Glutamatergic neuron (in vitro differentiated cells): Measurements from ENCODE around the gene SRA1. TPM values are rescaled to one million over a fixed set of nuclear protein-coding genes. Genes with fewer than 3 reads are reported as not detected.

Source experiments
- DNase-seq: peaks from one replicate; pipeline ENCODE4 v3.0.0; 2022
- H3K27ac Mint-ChIP-seq: one replicate; pipeline ENCODE4 v1.8.0; 2020; ENCODE audit warnings: mild to moderate bottlenecking, mixed read lengths, inconsistent platforms; ENCODE audit not compliant: unreplicated experiment
- H3K27me3 Mint-ChIP-seq: one replicate; pipeline ENCODE4 v1.8.0; 2020; ENCODE audit warnings: mild to moderate bottlenecking, moderate library complexity, mixed read lengths, inconsistent platforms; ENCODE audit not compliant: unreplicated experiment
- H3K36me3 Mint-ChIP-seq: one replicate; pipeline ENCODE4 v1.8.0; 2020; ENCODE audit warnings: mild to moderate bottlenecking, mixed read lengths, inconsistent platforms; ENCODE audit not compliant: unreplicated experiment
- H3K4me1 Mint-ChIP-seq: one replicate; pipeline ENCODE4 v1.8.0; 2020; ENCODE audit warnings: mild to moderate bottlenecking, low read depth, mixed read lengths, inconsistent platforms; ENCODE audit not compliant: unreplicated experiment
- H3K4me3 Mint-ChIP-seq: one replicate; pipeline ENCODE4 v1.8.0; 2020; ENCODE audit warnings: mild to moderate bottlenecking, mixed read lengths, inconsistent platforms; ENCODE audit not compliant: unreplicated experiment
- H3K9me3 Mint-ChIP-seq: one replicate; pipeline ENCODE4 v1.8.0; 2020; ENCODE audit warnings: mild to moderate bottlenecking, moderate library complexity, mixed read lengths, inconsistent platforms; ENCODE audit not compliant: unreplicated experiment
- total RNA-seq: library from RNA; stranded (reverse); fragmentation: NEBNext Ultra II Directional; extraction: Animal tissue kit (Norgen Biotek cat#: 25700); gene quantifications from one replicate; pipeline ENCODE4 v1.2.1, GENCODE V29; 2021; ENCODE audit not compliant: unreplicated experiment
- TF ChIP-seq, protein P1 (sequence below): fragments of 200-600 bp; sonication (generic); IDR thresholded peaks from one replicate; pipeline ENCODE4 v1.5.0; 2021; ENCODE audit not compliant: partially characterized antibody, unreplicated experiment

SRA1 gene
- total RNA-seq, 1 donor from 2014 or later = 45.0 TPM

- Mint-ChIP-seq H3K27ac (no peak overlapping the region), H3K4me1 (peaks cover 17% of the 10 kb centered on the region)
These were observed 2.8 kb downstream of the SRA1 start for GRCh38 chr5:140554454-140554853.

GRCh38 chr5:140553657-140554056 lies 3.6 kb downstream of the SRA1 start:
- H3K9me3 Mint-ChIP-seq = peaks cover 10% of the 10 kb centered on the region
- TF ChIP-seq, protein P1, sequence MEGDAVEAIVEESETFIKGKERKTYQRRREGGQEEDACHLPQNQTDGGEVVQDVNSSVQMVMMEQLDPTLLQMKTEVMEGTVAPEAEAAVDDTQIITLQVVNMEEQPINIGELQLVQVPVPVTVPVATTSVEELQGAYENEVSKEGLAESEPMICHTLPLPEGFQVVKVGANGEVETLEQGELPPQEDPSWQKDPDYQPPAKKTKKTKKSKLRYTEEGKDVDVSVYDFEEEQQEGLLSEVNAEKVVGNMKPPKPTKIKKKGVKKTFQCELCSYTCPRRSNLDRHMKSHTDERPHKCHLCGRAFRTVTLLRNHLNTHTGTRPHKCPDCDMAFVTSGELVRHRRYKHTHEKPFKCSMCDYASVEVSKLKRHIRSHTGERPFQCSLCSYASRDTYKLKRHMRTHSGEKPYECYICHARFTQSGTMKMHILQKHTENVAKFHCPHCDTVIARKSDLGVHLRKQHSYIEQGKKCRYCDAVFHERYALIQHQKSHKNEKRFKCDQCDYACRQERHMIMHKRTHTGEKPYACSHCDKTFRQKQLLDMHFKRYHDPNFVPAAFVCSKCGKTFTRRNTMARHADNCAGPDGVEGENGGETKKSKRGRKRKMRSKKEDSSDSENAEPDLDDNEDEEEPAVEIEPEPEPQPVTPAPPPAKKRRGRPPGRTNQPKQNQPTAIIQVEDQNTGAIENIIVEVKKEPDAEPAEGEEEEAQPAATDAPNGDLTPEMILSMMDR = no peak
- H3K27me3 Mint-ChIP-seq = peaks cover 4% of the 10 kb centered on the region
- peak overlapping the region; percentile 13 for H3K27ac Mint-ChIP-seq
- DNase-seq = no peak
- no peaks in the 10 kb centered on the region for H3K36me3 Mint-ChIP-seq
- H3K4me3 Mint-ChIP-seq = no peak overlapping the region
- H3K4me1 Mint-ChIP-seq = peaks cover 17% of the 10 kb centered on the region

More at GRCh38 chr5:140554454-140554853, 2.8 kb downstream of the SRA1 start:
- TF ChIP-seq, protein P1 = no peak
- H3K9me3 Mint-ChIP-seq = peaks cover 11% of the 10 kb centered on the region
- no peak for DNase-seq
- peaks cover 3% of the 10 kb centered on the region for H3K27me3 Mint-ChIP-seq
- H3K4me3 Mint-ChIP-seq = peak overlapping the region; percentile 4
- H3K36me3 Mint-ChIP-seq = no peaks in the 10 kb centered on the region

DNA sequence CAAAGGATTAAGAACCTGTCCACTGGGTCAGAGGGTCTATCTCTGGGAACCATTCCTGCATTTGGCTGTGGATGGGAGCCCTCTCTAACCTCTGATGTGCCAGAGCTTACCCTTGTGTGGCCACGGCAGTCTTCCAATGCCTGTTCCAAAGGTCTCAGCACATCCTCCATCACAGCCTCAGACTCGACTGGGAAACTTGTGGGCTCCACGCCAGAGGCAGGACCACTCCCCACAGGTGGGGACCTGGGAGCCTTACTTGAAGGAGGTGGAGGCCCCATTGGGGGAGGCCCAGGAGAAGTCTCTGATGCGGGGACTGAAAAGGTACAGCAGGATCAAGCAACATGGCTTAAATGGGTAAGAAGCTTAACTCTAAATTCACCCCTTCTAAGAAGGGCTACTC lies 5.4 kb downstream of the SRA1 start:
- TF ChIP-seq, protein P1 = no peak
- no peak overlapping the region for H3K27ac Mint-ChIP-seq
- H3K4me1 Mint-ChIP-seq = peaks cover 15% of the 10 kb centered on the region
- no peaks in the 10 kb centered on the region for H3K36me3 Mint-ChIP-seq
- no peak for DNase-seq
- no peak overlapping the region for H3K4me3 Mint-ChIP-seq
- peaks cover 9% of the 10 kb centered on the region for H3K9me3 Mint-ChIP-seq
- H3K27me3 Mint-ChIP-seq = peaks cover 4% of the 10 kb centered on the region

- Mint-ChIP-seq H3K36me3 (no peaks in the 10 kb centered on the region), H3K27me3 (peaks cover 4% of the 10 kb centered on the region), H3K9me3 (peaks cover 10% of the 10 kb centered on the region), H3K4me1 (peaks cover 6% of the 10 kb centered on the region), H3K4me3 (no peak overlapping the region), H3K27ac (no peak overlapping the region)
- TF ChIP-seq, protein P1 = no peak
- no peak for DNase-seq
These were observed 6.9 kb downstream of the SRA1 start for GRCh38 chr5:140550147-140551079.
